PFSK-1 (cell line): ENCODE data around the gene AFTPH.

ENCODE experiments used
- FOXP2 ChIP-seq: optimal IDR thresholded peaks from 2 replicates; pipeline ENCODE3; 2011; ENCODE audit warnings: borderline replicate concordance, control low read depth, inconsistent platforms; ENCODE audit not compliant: insufficient read depth; ENCODE audit errors: extremely low read length, extremely low read depth
- POLR2AphosphoS5 ChIP-seq: IDR thresholded peaks from 2 replicates; pipeline ENCODE4 v1.6.1; 2012; ENCODE audit warnings: low read depth, mild to moderate bottlenecking, control low read depth, low read length, moderate library complexity
- REST ChIP-seq, 2 experiments: IDR thresholded peaks; 2 replicates each; pipeline versions ENCODE4 v1.6.1 to v1.8.0; 2011 to 2012; ENCODE audit warnings: low read depth in 2 of 2, low read length in 2 of 2, control low read depth in 1 of 2, inconsistent platforms in 1 of 2, mild to moderate bottlenecking in 1 of 2, moderate library complexity in 1 of 2; ENCODE audit not compliant: insufficient read depth in 1 of 2
- SIN3A ChIP-seq: IDR thresholded peaks from 2 replicates; pipeline ENCODE4 v1.6.1; 2012; ENCODE audit warnings: mild to moderate bottlenecking, low read length, moderate library complexity, borderline replicate concordance; ENCODE audit not compliant: insufficient read depth
- TAF1 ChIP-seq: IDR thresholded peaks from 2 replicates; pipeline ENCODE4 v1.6.1; 2012; ENCODE audit warnings: low read length, control low read depth, borderline replicate concordance; ENCODE audit not compliant: insufficient read depth

Gene AFTPH

GRCh38 chr2:64485331-64485730, 38.8 kb upstream of the AFTPH start:
- no peak for TF ChIP-seq REST (IDR thresholded peaks at IDR 0.05; ENCODE audit: insufficient read depth in 1 of 2, low read depth in 2 of 2, low read length in 2 of 2)

GRCh38 chr2:64485961-64486360, 38.2 kb upstream of the AFTPH start:
- TF ChIP-seq SIN3A (no peak), TAF1 (no peak), POLR2AphosphoS5 (no peak), REST (IDR thresholded peaks at IDR 0.05; ENCODE audit: insufficient read depth in 1 of 2, low read depth in 2 of 2, low read length in 2 of 2) (no peak), FOXP2 (no peak)

- no peak for TF ChIP-seq FOXP2
- TF ChIP-seq REST (IDR thresholded peaks at IDR 0.05; ENCODE audit: insufficient read depth in 1 of 2, low read depth in 2 of 2, low read length in 2 of 2): no peak
- no peak for TF ChIP-seq TAF1
- TF ChIP-seq SIN3A: no peak
- TF ChIP-seq POLR2AphosphoS5: no peak
These were observed 36.7 kb upstream of the AFTPH start for GRCh38 chr2:64487256-64488049.

GRCh38 chr2:64488050-64488974, 35.8 kb upstream of the AFTPH start:
- TF ChIP-seq TAF1 (no peak), REST (IDR thresholded peaks at IDR 0.05; ENCODE audit: insufficient read depth in 1 of 2, low read depth in 2 of 2, low read length in 2 of 2) (no peak), FOXP2 (no peak), SIN3A (no peak), POLR2AphosphoS5 (no peak)
